ENCODE data around the gene NIF3L1.
"Not testable (repeated sequence)": the region's sequence is repeated elsewhere in the genome, so short reads cannot be mapped to it uniquely, and the experiment has no call there.

NIF3L1 gene

DNA sequence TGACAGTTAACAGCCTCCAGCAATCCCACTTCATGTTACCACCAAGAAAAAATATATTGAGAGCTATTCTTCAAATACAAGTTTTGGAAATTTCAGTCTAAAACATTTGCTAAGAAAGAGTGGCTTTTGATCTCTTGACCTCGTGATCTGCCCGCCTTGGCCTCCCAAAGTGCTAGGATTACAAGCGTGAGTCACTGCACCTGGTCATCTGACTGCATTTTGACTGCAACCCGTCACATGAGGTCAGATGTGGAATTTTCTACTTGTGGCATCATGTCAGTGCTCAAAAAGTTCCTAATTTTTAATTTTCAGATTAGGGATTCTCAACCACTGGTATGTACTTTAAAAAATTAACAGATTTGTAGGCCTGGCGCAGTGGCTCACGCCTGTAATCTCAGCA lies 15.6 kb upstream of the NIF3L1 start:
- DNase-seq: no peak

DNA sequence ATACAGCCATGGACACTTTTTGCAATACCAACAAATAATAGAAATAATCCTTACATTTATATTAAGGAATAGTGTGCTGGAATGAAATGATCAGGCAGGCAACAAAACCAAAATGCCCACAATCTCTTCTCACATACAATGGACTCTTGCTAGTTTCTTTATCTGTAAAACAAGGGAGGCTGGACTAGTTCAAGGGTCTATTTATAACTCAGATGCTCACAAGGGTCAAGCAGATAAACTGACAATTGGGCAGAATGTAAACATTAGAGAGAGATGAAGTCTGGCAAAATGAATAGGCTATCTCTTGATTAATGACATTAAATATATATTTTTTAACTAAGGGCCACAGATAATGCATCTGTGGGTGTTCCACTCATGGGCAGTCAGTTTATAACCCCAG lies 11.7 kb upstream of the NIF3L1 start:
- no peak for DNase-seq

DNA sequence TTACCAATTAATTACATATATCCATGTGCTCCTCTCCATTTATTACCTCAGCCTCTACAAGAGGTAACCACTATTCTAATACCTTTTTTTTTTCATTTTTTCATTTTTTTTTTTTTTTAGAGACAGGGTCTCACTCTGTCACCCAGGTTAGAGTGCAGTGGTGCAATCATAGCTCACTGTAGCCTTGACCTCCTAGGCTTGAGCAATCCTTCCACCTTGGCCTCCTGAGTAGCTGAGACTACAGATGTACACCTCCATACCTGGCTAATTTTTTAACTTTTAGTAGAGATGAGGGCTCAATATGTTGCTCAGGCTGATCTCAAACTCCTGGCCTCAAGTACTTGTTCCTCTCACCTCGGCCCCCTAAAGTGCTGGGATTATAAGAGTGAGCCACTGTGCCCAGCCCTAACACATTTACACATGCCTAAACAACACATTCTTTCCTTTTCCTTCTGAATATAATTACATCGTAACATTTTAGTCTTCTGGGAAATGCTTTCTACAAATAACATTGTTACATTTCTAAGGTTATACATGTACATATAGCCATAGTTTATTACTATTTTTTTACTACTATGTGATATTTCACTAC lies 10.8 kb upstream of the NIF3L1 start:
- no peak for DNase-seq

DNA sequence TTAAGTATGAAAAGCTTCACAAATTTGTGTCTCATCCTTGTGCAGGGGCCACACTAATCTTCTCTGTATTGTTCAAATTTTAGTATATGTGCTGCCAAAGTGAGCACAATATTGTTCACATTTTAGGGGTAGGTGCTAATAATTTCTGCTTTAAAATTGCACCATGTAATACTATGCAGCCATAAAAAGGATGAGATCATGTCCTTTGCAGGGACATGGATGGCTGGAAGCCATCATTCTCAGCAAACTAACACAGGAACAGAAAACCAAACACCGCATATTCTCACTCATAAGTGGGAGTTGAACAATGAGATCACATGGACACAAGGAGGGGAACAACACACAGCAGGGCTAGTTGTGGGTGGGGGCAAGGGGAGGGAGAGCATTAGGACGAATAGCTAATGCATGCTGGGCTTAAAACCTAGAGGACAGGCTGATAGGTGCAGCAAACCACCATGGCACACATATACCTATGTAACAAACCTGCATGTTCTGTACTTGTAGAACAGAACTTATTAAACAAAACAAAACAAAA lies 7.4 kb upstream of the NIF3L1 start:
- DNase-seq: not testable (repeated sequence)

DNA sequence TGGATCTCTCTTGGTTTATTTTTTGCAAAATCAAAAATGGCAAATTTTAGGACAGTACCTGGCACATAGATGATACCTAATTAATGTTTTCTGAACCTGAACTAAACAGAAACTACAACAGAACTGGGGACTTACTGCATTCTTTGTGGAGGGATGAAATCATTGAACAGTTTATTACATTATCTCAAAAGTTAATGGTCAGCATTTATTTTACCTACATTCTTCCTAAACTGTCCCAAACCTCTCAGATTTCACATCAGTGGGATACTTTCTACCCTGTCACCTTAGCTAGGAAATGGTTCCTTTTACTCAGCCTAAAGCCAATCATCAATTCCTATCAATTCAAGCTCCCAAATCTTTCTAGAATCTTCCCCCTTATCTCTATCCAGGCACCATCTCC lies 10.3 kb downstream of the NIF3L1 start:
- DNase-seq: no peak

DNA sequence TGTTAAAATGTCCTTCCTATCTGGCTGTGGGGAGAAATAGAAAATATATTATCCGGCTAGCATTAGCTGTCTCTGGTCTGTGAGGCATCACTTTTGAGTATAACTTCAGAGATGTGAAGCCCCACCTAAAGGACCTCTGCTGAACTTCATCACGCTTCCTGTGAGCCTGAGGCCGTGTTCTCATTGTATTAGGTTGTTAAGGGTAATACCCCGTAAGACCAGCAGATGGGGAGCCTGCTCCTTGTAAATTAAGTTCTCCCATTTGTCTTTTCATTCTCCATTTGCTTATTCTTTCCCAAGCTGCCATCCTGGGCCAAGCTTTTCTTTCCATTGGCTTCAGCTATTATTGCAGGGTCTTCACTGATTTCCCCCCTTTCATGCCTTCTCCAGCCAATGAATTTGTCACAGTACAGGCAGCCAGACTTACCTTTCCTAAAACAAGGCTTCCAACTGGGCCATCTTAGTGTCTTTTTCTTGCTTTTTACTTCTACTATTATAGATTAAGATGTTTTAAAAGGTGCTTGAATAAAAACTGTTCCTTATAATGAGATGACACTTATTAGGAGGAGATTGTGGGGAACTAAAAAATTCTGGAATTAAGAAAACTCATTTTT lies 12.4 kb downstream of the NIF3L1 start:
- peak in 3 of 4 experiments; percentile 10 to 43 (median 24) for DNase-seq

DNA sequence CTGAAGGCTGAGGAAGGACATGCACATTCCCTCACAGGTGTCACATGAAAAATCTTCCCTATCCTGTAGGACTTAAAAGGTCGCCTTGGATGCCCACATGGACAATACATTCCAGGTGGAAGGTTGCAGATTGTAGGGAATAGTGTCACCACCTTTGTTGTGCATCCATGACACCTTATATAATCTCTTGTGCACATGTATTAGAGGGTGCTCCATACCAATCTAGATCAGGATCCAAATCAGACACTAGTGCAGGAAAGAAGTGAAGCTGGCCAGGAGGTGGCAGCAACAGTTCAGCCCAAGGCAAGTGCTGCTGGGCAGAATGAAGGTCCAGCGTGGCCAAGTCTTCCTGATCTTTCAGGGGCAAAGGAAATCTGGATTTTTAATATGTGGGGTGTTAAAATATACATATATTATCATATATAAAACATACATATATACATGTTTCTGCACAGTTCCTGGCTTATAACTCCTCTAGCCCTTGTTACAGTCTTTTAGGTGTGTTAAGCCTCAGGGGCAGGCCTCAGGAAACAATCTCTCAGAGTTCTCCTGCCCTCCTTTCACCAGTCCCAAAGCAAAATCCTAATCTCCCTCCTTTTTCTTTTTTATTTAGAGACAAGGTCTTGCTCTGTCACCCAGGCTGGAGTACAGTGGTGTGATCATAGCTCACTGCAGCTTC lies 16.6 kb downstream of the NIF3L1 start:
- peak in 3 of 4 experiments; percentile 2 to 20 (median 18) for DNase-seq

DNA sequence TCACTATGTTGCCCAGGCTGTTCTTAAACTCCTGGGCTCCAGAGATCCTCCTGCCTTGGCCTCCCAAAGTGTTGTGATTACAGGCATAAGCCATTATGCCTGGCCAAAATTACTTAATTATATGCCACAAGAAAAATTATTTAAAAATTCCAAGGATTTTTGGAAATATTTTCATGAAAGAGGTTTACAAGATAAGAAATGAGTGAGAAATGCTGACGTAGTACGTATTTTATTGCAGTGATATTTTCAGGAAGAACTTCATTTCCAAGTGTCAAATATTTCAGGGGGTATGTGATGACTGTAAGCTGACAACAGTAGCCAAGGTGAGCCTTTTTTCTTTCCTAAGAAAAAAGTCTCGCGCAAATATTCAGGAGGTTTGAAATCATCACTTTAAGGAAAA lies 20.8 kb downstream of the NIF3L1 start:
- no peak for DNase-seq

DNA sequence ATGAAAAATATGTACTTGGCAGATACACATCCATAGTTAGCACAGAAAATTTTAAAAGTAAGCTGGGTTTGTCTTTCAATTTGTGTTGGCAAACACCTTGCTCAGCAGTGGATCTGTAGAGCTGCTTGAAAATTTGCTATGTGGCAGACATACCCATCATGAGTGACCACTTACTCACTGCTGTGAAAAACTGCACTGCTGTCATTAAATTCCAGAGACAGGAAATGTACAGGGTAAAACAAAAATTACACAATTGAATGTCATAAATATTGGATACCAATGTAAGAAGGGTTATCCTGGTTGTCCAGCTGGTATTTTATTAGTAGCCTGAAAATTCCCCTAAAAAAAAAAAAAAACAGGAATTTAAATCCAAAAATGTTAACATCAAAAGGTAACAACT lies 24.5 kb downstream of the NIF3L1 start:
- DNase-seq: no peak

DNA sequence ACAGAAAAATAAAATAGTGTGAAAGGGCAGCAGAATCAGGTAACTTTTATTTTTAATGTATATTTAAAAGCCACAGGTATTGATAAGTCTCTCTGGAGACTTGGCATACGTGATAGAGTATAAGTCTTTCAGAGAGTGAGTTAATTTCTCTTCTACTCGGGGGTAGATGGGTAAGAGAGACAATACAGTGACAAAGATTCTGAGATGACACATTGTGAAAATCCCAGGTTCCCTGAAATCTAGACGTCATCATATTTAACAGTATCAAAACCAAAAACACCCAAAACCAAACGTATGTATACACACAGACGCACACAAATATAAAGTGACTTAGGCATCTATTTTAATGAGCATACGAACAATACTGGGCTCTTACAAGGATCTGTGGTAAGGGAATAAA lies 33.3 kb downstream of the NIF3L1 start:
- DNase-seq: no peak

DNA sequence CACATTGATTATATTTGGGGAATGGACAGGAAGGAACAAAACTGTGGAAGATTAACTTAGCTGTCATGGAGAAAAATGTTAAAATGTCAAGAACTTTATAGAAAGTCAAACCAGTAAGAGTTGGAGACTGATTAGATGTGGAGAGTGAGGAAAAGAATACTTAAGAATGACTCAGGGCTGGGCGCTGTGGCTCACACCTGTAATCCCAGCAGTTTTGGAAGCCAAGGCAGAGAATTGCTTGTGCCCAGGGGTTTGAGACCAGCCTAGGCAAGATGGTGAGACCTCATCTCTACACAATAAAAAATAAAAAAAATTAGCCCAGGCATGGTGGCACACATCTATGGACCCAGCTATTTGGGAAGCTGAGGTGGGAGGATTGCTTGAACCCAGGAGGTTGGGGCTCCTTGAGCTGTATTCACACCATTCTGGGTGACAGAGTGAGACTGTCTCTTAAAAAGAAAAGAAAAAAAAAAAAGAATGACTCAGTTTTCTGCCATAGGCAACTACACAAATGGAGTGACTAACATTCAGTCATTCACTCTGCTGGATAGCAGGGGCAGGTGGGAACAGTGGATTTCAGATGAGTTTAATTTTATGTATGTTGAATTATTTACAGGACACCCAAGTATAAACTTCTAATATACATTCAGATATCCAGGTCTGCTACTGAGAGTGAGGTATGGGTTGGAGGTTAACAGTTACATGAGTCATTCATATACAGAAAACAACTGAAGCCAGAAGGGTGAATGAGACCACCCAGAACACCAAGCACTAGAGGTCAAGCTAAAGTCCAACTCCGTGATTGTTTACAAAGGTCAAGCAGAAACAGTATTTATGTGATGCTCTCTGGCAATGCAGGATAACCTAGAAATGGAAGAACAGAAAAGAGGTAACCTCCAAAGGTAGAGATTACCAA lies 40.4 kb downstream of the NIF3L1 start:
- DNase-seq: no peak

DNA sequence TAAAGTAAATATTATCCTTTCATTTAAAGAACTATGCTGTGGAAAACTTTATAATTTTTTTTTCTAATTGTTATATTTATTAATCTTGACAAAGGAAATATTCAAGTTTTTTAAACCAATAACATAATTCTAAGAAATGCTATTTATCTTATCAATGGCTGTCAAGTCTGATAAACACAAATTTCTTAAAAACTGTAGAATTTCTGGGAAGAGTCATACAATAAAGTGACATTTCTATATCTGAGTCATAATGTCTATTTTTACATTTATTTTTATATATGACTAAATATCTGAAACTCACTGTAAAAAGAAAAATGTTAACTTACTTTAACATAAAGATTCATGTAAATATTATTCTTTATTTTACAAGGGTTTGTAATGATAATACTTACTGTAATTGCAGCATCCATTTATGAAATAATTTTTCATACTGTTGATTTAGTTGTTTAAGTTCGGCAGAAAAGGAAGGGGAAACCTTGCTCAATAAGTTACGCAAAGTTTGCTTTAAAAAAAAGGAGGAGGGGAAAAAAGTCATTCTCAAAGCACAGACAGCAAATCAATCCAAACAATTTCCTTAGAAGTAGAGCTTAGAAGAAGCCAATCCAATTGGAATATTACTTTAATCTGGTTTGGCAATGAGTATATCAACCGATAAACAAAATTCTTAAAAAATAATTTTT lies 41.9 kb downstream of the NIF3L1 start:
- DNase-seq: no peak

DNA sequence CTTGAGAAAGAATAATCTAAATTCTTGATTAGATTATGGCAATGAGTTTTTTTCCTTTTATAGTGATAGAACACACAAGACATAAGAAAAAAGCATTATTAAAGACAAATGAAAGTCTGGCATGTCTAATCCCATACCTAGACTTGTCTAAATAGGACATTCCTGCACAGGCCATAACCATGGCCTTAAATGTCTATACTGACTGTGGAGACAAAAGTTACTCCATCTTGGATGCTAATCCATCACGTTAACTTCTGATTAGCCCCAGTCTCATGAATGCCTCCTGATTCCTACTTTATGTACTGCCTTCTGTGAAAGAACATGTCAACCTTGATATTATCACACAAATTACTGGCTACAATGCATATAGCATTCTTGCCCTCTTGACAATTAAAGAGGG lies 50.7 kb downstream of the NIF3L1 start:
- DNase-seq: no peak

DNA sequence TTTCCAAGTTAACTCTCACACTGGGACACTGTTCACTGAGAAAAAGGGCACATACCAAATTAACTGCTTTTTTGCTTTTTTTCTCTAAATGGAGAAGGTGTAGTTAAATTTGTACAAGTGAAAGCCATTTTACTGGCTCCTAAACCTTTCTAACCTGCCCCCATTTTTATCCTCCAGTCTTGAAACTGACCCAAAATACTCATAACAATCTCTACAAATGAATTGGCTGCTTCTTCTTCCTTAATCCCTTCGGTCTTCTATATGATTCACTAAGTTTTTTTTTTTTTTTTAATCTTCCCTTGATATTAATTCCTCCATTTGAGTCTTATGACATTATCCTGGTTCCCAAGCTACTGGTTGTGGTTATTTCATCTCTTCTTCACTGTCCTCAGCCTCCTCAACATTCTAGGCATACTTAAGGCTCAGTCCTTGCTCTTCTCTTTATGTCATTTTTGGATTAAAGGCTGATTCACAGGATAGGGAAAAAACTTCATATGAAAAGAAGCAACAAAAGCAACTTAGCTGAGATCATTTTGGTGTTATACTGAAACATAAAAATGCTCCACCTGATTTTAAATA lies 54.4 kb downstream of the NIF3L1 start:
- no peak for DNase-seq

DNA sequence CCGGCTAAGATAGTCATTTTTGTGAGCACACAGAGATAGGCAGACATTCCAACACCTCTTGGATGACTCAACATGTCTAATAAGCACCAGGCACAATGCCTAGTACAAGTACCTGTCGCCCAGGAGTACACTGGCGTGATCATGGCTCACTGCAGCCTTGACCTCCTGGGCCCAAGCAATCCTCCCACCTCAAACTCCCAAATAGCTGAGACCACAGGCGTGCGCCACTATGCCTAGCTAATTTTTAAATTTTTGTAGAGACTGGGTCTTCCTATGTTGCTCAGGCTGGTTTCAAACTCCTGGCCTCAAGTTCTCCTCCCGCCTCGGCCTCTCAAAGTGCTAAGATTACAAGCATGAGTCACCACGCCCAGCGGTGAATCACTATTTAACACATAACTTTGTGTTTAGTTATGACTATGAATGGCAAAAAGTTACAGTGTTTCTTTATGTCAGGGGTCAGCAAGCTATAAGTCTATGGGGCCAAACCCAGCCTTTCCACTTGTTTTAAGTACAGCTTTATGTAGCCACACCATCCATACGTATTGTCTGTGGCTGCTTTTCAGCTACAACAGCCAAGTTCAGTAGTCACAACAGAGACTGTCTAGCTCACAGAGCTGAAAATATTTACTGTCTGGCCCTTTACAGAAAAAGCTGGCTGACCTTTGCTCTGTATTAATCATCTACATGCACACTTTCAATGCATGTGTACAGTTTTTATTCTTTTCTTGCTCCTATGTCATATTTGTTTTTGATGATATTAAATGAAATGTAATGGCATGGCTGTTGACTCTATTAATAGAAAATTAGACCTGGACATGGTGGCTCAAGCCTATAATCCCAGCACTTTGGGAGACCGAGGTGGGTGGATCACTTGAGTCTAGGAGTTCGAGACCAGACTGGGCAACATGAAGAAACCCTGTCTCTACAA lies 55.6 kb downstream of the NIF3L1 start:
- peak in 1 of 4 experiments; percentile 2 for DNase-seq

DNA sequence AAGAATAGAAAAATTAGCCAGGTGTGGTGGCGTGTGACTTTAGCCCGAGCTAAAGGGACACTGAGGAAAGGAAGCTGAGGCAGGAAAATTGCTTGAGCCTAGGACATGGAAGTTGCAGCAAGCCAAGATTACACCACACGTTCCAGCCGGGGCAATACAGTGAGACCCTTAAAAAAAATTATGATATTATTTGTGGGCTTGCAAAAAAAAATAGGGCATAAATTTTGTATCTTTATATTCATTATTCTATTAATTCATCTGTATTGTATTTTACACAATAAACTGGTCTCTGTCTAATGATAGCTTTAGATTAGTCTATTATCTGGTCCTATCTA lies 56.2 kb downstream of the NIF3L1 start:
- no peak for DNase-seq

DNA sequence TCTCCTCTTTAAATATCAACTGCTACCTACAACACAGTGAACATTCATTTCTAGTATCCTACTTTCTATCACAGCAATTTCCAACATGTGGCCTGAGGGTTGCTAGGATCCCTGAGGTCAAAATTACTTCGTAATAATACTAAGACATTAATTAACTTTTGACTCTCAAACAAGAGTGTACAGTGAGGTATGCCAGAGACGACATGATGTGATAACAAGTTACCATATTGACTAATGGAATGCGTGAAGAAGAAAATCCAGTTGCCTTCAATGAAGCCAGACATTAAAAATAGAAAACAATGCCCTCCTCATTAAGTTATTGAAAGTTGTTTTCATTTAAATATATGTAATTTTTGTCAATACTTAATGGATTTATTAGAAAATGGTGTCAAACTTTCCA lies 61.2 kb downstream of the NIF3L1 start:
- no peak for DNase-seq
